ENCODE data around the gene NEK7. TPM values are rescaled to one million over a fixed set of nuclear protein-coding genes. Genes with fewer than 3 reads are reported as not detected.

Gene NEK7
- total and polyA plus RNA-seq, 2 donors (not counting 1 experiment from before 2014, with no cell fraction given) = 8.1 to 75.4 TPM

- Histone ChIP-seq H3K27me3 (replicated peaks in 1 of 4; ENCODE audit: control extremely low read depth in 1 of 4, control insufficient read depth in 3 of 4, insufficient read depth in 4 of 4, low read length in 3 of 4) (no peaks in the 10 kb centered on the region), H3K27ac (ENCODE audit: low read length in 2 of 2) (peak overlapping the region in 1 of 2 donors; percentile 35), H3K4me1 (ENCODE audit: control insufficient read depth in 2 of 2, insufficient read depth in 2 of 2, low read length in 2 of 2) (peaks cover 13 to 17% of the 10 kb centered on the region in 2 donors), H3K9ac (ENCODE audit: low read length) (no peak overlapping the region), H3K4me2 (replicated peaks; ENCODE audit: low read depth, low read length, poor library complexity, severe bottlenecking) (peak overlapping the region; percentile 27), H3K9me3 (ENCODE audit: control extremely low read depth in 1 of 3, control insufficient read depth in 2 of 3, insufficient read depth in 1 of 3, low read length in 2 of 3) (peaks cover 0 to 7% (median 0%) of the 10 kb centered on the region in 3 donors), H3K4me3 (ENCODE audit: control extremely low read depth in 1 of 5, extremely low read depth in 1 of 5, insufficient read depth in 1 of 5, low read depth in 2 of 5, low read length in 4 of 5) (no peak overlapping the region), H2AFZ (ENCODE audit: insufficient read depth, low read depth, low read length, poor library complexity, severe bottlenecking) (no peak overlapping the region), H4K20me1 (ENCODE audit: control insufficient read depth, insufficient read depth, low read length, poor library complexity, severe bottlenecking) (peaks cover 33% of the 10 kb centered on the region), H3K79me2 (ENCODE audit: control insufficient read depth, insufficient read depth, low read length) (peaks cover 12% of the 10 kb centered on the region), H3K36me3 (replicated peaks in 1 of 2; ENCODE audit: control extremely low read depth in 1 of 2, control insufficient read depth in 1 of 2, extremely low read depth in 1 of 2, insufficient read depth in 2 of 2, low read length in 1 of 2) (peaks cover 0 to 11% of the 10 kb centered on the region in 2 experiments)
- H3K27ac Mint-ChIP-seq = no peak overlapping the region
- ChIA-PET POLR2A (interaction anchor here (0.6 kb wide), 1 partner anchor 16 kb away, joined by 7 read pairs; no protein-coding TSS in a partner anchor), CTCF (no interaction called here)
- TF ChIP-seq CTCF (IDR thresholded peaks at IDR 0.05) = no peak
- TF ChIP-seq EZH2 (IDR thresholded peaks at IDR 0.05; ENCODE audit: borderline replicate concordance, insufficient read depth, low read depth, low read length, poor library complexity, severe bottlenecking) = no peak
- peaks cover 25% of the 10 kb centered on the region for H3K4me1 Mint-ChIP-seq
- ATAC-seq (ENCODE audit: low read depth) (no peak), DNase-seq (no peak)
- peaks cover 2% of the 10 kb centered on the region for H3K9me3 Mint-ChIP-seq (ENCODE audit: insufficient read depth)
- intact Hi-C loops (cut with micrococcal nuclease) = loop anchor here (5.0 kb wide), 1 partner anchor 47 kb away; no protein-coding TSS in a partner anchor
- WGBS (ENCODE audit: insufficient coverage) = 57% methylated on average over 1 of the region's 5 CpGs
- no peaks in the 10 kb centered on the region for H3K27me3 Mint-ChIP-seq
- no peak overlapping the region for H3K4me3 Mint-ChIP-seq
These were observed 77.9 kb downstream of the NEK7 start for GRCh38 chr1:198234520-198235251.

GRCh38 chr1:198238121-198238520 is 81.3 kb downstream of the NEK7 start:
- no peak overlapping the region for H3K4me3 ChIP-seq (ENCODE audit: control extremely low read depth in 1 of 5, extremely low read depth in 1 of 5, insufficient read depth in 1 of 5, low read depth in 2 of 5, low read length in 4 of 5)

More at GRCh38 chr1:198238121-198238520, 81.3 kb downstream of the NEK7 start:
- Mint-ChIP-seq H3K9me3 (ENCODE audit: insufficient read depth) (peaks cover 2% of the 10 kb centered on the region), H3K27me3 (no peaks in the 10 kb centered on the region), H3K4me3 (no peak overlapping the region), H3K4me1 (peaks cover 30% of the 10 kb centered on the region), H3K27ac (no peak overlapping the region)
- Histone ChIP-seq H2AFZ (ENCODE audit: insufficient read depth, low read depth, low read length, poor library complexity, severe bottlenecking) (no peak overlapping the region), H3K27ac (ENCODE audit: low read length in 2 of 2) (no peak overlapping the region), H3K27me3 (replicated peaks in 1 of 4; ENCODE audit: control extremely low read depth in 1 of 4, control insufficient read depth in 3 of 4, insufficient read depth in 4 of 4, low read length in 3 of 4) (no peaks in the 10 kb centered on the region), H3K4me2 (replicated peaks; ENCODE audit: low read depth, low read length, poor library complexity, severe bottlenecking) (no peak overlapping the region), H4K20me1 (ENCODE audit: control insufficient read depth, insufficient read depth, low read length, poor library complexity, severe bottlenecking) (peaks cover 21% of the 10 kb centered on the region), H3K4me1 (ENCODE audit: control insufficient read depth in 2 of 2, insufficient read depth in 2 of 2, low read length in 2 of 2) (peaks cover 13 to 17% of the 10 kb centered on the region in 2 donors), H3K79me2 (ENCODE audit: control insufficient read depth, insufficient read depth, low read length) (peaks cover 38% of the 10 kb centered on the region), H3K9ac (ENCODE audit: low read length) (no peak overlapping the region), H3K9me3 (ENCODE audit: control extremely low read depth in 1 of 3, control insufficient read depth in 2 of 3, insufficient read depth in 1 of 3, low read length in 2 of 3) (peaks cover 0 to 7% (median 0%) of the 10 kb centered on the region in 3 donors), H3K36me3 (replicated peaks in 1 of 2; ENCODE audit: control extremely low read depth in 1 of 2, control insufficient read depth in 1 of 2, extremely low read depth in 1 of 2, insufficient read depth in 2 of 2, low read length in 1 of 2) (peaks cover 0 to 11% of the 10 kb centered on the region in 2 experiments)
- CTCF ChIA-PET = no interaction called here
- peak; percentile 52 for DNase-seq
- ATAC-seq (ENCODE audit: low read depth) = peak; percentile 88
- TF ChIP-seq EZH2 (IDR thresholded peaks at IDR 0.05; ENCODE audit: borderline replicate concordance, insufficient read depth, low read depth, low read length, poor library complexity, severe bottlenecking) (no peak), CTCF (IDR thresholded peaks at IDR 0.05) (no peak)
- POLR2A ChIA-PET = no interaction called here
- 0% methylated on average over 1 of the region's 2 CpGs for WGBS (ENCODE audit: insufficient coverage)
- intact Hi-C loops (cut with micrococcal nuclease) = loop anchor here (5.0 kb wide), 1 partner anchor 51 kb away; no protein-coding TSS in a partner anchor

Data from B cell (primary cell).